GM12892 (cell line): ENCODE data around the gene TPCN1.

Experiments used
- DNase-seq: peaks from one replicate; pipeline ENCODE4 v3.0.0; 2011; ENCODE audit not compliant: insufficient read length
- FAIRE-seq: peaks from 2 replicates; lab custom pipeline; 2011; peaks lifted over from hg19 to GRCh38; lab: Jason Lieb, UNC
- POLR2A ChIP-seq: IDR thresholded peaks from 2 replicates; pipeline ENCODE4 v1.6.1; 2011; ENCODE audit warnings: low read depth, low read length, control low read depth
- POLR2AphosphoS5 ChIP-seq: IDR thresholded peaks from 2 replicates; pipeline ENCODE4 v1.6.1; 2011; ENCODE audit warnings: low read depth, low read length, control low read depth
- TAF1 ChIP-seq: IDR thresholded peaks from 2 replicates; pipeline ENCODE4 v1.6.1; 2011; ENCODE audit warnings: low read depth, mild to moderate bottlenecking, control low read depth, low read length, borderline replicate concordance

Gene TPCN1

DNA sequence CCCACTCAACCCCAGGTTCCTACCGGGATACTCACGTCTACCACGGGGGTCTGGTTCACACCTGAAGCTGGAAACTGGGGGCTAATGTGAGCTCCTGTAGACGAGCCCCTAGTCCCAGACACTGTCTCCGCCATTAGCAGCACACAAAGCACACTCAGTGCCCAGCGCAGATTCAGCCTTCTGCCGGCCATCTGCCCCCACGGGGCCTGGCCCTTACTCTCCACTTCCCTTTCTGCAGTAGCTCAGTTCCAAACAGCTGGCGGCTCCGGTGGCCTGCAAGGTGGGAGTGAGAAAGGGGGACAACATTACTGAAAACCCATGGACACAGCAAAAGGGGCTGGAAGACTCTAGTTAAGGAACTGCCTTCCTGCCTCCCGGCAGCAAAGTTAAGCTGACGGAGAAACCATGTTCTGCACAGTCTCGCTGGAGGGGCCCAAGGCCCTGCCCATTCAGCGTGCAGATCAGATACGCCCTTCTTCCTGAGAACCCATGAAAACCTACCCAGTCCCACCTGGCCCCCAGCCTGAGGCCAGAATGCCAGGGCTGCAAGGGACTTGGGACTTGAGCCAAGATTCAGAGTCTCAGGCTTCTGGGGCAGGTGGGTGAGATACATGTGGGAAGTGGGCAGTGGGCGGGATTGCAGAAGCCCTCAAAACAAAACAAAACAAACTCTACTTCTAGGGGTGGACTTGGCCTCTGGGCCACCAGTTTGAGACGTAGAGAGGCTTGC lies 111.6 kb downstream of the TPCN1 start:
- FAIRE-seq = no peak
- TF ChIP-seq TAF1 = no peak
- no peak for DNase-seq

DNA sequence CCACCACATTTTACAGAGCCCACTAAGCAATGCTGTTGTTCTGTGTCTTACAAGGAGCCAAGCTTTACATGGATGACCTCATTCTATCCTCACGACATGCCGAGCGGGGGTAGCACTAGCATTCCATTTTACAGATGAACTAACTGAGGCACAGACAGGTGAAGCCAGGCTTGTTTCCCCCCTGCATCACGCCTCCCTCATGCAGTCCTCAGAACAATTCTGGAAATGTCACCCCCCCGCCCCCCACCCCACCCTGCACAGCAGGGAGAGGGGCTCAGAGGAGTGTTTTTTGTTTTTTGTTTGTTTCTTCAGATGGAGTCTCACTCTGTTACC lies 112.1 kb downstream of the TPCN1 start:
- DNase-seq = no peak
- FAIRE-seq = no peak
- TF ChIP-seq POLR2A = no peak
- TF ChIP-seq TAF1 = no peak
- TF ChIP-seq POLR2AphosphoS5 = no peak

DNA sequence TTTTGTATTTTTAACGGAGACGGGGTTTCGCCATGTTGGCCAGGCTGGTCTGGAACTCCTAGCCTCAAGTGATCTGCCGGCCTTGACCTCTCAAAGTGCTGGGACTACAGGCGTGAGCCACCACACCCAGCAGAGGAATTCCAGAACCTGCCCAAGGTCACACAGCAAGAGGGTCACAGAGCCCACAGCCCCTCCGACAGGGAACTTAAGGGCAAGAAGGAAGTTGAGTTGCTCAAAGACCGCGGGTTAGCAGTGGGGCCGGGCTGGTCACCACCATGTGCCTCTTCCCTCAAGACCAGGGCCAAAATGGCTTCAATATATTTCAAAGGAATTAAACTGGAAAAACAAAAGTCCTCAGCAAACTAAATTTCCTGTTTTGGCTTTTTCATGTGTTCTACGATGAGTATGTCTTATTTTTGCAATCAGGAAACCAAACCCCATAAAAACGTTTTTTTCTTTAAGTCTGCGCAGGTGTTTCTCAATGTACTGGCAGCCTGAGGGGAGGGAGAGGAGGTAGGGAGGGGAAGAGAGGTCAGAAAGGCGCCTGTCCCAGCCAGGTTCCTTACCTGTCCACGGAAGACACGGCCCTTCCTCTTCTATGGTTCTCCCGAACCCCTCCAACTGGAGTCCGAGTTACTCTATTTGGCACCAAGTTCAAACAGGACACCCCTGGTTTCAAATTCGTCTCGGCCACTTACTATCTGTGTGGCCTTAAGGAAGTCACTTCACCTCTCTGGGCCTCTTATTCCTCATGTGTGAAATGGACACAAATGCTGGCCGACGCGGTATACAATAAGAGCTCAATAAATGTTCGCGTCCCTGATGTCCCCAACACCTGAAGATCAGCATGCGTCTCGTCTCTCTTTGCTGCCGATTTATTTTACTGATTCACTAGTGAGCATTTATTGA lies 112.9 kb downstream of the TPCN1 start:
- no peak for TF ChIP-seq POLR2AphosphoS5
- TF ChIP-seq TAF1 = no peak
- no peak for TF ChIP-seq POLR2A
- no peak for FAIRE-seq
- DNase-seq = no peak

DNA sequence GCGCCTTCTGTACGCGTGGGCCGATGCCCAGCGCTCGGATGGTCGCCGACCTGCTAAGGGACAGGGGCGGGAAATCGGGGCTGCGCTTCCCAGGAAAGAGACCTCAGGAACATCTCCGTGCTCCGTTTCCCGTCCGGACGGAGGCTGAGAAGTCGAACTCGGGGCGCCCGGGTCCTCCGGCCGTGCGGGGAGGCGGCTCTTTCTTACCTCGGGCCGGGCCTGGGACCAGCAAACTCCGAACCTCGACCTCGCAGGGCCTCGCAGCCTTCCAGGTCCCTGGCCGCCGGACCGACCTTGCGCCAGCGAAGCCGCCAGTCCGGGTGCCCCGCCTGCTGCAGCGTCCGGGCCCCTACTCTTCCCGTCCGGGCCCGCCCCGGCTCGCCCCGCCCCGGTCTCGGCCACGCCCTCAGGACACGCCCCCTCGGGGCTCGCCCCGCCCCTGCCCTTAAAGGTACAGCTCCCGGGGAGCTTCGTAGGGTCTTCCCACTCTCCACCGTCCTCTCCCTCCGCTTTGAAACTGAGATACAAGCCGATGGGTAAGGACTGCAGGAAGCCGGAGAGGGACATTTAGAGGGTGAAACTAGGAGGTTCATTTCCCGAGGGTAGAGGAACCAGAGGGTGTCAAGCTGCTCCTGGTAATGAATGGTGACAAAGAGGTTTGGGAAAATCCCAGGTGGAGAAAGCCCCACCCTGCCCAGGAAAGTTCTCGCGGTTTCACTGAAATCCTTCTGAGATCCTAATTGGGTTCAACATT lies 113.7 kb downstream of the TPCN1 start, which contains the start of gene SLC8B1:
Gene SLC8B1, minus strand, starts transcription at position 324 of the 754 bp plus-strand sequence. CDS start 2,231 bp downstream, outside the sequence.
- DNase-seq (peak; percentile 89), FAIRE-seq (peak; percentile 89)
- TF ChIP-seq POLR2A (peak; percentile 75; the same call in 1 of the 2 replicates), POLR2AphosphoS5 (no peak)

DNA sequence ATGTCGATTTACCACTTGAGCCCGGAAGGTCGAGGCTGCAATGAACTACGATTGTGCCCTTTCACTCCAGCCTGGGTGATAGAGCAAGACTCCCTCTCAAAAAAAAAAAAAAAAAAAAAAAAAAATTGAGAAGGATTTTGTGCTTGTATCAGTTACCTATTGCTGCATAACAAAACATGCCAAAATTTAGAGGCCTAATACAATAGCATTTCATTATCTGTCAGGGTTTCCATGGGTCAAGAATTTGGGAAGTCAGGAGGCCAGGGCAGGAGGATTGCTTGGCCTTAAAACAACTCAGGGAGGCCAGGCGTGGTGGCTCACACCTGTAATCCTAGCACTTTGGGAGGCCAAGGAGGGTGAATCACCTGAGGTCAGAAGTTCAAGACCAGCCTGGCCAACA lies 118.3 kb downstream of the TPCN1 start:
- no peak for TF ChIP-seq POLR2AphosphoS5
- no peak for TF ChIP-seq POLR2A
- TF ChIP-seq TAF1 = no peak
- DNase-seq (no peak), FAIRE-seq (no peak)

DNA sequence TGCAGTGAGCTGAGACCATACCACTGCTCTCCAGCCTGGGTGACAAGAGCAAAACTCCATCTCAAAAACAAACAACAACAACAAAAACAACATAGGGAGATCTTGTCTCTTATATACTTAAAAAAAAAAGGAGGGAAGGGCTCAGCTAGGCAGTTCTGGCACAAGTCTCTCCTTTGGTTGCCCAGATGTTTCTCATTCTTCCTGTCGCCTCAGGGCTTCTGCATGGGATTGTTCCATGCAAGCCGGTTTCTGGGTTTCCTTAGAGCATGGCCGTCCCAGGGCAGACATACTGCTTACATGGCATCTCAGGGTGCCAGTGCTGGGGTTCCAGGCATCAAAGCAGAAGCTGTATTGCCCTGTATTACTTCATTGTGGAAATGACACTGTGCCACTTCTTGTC lies 118.8 kb downstream of the TPCN1 start:
- DNase-seq (no peak), FAIRE-seq (no peak)
- TF ChIP-seq POLR2AphosphoS5 = no peak
- no peak for TF ChIP-seq POLR2A
- TF ChIP-seq TAF1 = no peak

DNA sequence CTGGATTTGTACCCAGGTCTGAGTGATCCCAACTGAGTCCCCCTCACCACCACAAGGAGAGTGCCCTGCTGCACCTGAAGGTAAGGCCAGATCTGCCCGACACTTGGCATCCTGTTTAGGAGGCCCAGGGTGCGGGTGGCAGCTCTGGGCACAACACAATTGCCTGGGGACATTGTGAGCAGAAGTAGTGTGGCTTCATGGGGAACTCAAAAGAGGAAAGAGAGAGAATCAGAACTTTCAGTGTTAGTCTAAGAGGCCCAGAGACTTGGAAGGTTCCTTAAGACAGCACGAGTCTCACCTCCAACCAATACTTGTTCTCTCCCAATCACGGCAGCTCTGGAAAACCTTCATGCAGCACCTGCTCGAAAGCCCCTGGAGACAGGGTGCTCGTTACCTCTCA lies 120.3 kb downstream of the TPCN1 start:
- DNase-seq = no peak
- TF ChIP-seq TAF1 = no peak
- no peak for TF ChIP-seq POLR2A
- TF ChIP-seq POLR2AphosphoS5 = no peak
- FAIRE-seq = no peak

DNA sequence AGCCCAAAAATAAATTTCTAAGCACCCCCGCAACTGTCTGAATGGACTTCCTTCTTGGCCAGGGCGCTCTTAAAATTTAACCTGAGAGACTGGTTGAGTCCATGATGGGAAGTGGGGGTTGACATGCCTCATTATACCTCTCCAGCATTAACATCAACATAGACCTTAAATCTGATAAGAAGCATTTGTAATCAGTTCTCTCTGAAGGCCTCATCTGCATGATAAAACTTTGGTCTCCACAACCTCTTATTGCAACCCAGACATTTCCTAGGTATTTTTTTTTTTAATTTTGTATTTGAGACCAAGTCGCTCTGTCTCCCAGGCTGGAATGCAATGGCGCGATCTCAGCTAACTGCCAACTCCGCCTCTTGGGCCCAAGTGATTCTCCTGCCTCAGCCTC lies 124.1 kb downstream of the TPCN1 start:
- FAIRE-seq (no peak), DNase-seq (no peak)
- TF ChIP-seq TAF1 = no peak
- no peak for TF ChIP-seq POLR2AphosphoS5
- TF ChIP-seq POLR2A = no peak

DNA sequence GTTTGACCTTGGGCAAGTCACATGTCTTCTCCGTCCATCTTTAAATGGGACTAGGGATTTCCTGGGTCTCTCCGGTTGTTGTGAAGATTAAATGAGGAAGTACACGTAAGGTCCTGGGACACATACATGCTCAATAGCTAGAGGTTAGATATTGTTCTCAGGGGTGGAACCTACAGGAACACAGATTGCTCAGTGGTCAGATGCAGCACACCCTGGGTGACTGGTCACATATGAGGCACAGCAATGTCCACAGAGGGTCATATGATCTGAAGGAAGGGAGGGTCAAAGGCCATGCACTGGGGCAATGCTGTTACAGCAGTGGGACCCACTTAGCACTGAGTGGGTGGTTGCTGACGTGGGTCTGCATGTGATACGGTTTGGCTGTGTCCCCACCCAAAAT lies 125.1 kb downstream of the TPCN1 start:
- DNase-seq = no peak
- FAIRE-seq = no peak
- TF ChIP-seq TAF1 (no peak), POLR2AphosphoS5 (no peak), POLR2A (no peak)

DNA sequence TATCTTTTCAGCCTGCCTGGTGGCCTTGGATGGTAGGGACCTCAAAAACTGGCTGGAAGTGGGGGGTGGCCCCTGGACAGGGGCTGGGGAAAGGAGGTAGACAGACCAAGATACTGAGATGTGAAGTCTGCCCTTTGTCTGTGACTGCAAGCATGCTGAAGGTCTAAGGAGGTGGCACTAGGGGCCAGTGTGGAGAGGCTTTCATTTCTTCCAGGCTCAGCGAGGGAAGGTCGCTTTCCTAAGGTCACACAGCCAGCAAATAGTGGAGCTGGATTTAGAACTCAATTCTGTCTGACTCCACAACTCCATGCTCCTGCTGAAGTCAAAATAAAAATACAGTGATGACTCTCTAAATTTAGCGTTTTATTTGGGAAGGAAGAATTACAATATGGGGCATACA lies 125.8 kb downstream of the TPCN1 start:
- FAIRE-seq (no peak), DNase-seq (no peak)
- TF ChIP-seq POLR2AphosphoS5 = no peak
- no peak for TF ChIP-seq TAF1

DNA sequence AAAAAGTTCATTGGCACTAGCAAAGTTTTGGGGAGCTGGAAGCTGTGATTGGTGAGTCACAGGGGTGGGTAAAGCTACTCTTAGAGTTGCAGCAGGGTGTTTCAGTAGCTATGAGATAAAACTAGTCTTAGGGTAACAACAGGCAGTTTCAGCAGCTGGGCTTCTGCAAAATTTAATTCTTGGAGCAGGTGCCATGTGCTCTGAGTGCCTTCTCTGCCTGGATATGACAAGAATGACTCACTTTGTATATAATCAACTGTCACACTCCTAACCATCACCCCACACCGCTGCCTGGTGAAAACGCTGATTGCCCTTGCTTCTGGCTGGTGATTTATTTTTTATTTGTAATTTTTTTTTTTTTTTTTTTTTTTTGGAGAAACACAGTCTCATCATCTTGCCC lies 126.6 kb downstream of the TPCN1 start:
- no peak for DNase-seq
- no peak for TF ChIP-seq POLR2A
- no peak for TF ChIP-seq POLR2AphosphoS5
- no peak for TF ChIP-seq TAF1
- no peak for FAIRE-seq
